ENCODE measurements around the gene GRXCR2.

GRXCR2 gene

GRCh38 chr5:145855763-145856267, 17.0 kb downstream of the GRXCR2 start:
- TF ChIP-seq, protein P1, sequence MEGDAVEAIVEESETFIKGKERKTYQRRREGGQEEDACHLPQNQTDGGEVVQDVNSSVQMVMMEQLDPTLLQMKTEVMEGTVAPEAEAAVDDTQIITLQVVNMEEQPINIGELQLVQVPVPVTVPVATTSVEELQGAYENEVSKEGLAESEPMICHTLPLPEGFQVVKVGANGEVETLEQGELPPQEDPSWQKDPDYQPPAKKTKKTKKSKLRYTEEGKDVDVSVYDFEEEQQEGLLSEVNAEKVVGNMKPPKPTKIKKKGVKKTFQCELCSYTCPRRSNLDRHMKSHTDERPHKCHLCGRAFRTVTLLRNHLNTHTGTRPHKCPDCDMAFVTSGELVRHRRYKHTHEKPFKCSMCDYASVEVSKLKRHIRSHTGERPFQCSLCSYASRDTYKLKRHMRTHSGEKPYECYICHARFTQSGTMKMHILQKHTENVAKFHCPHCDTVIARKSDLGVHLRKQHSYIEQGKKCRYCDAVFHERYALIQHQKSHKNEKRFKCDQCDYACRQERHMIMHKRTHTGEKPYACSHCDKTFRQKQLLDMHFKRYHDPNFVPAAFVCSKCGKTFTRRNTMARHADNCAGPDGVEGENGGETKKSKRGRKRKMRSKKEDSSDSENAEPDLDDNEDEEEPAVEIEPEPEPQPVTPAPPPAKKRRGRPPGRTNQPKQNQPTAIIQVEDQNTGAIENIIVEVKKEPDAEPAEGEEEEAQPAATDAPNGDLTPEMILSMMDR (IDR thresholded peaks at IDR 0.05; ENCODE audit: insufficient read depth, low read length, poor library complexity, severe bottlenecking): no peak
- H3K4me3 ChIP-seq (replicated peaks; ENCODE audit: low read depth, low read length): no peak overlapping the region
- no peak for DNase-seq (ENCODE audit: extremely low read depth, insufficient read length)
- no peaks in the 10 kb centered on the region; the same call in 1 of the 2 replicates for H3K27me3 ChIP-seq (replicated peaks; ENCODE audit: control insufficient read depth, insufficient read depth, low read length)
- no peaks in the 10 kb centered on the region for H3K36me3 ChIP-seq (ENCODE audit: control insufficient read depth, insufficient read depth, low read length)

DNA sequence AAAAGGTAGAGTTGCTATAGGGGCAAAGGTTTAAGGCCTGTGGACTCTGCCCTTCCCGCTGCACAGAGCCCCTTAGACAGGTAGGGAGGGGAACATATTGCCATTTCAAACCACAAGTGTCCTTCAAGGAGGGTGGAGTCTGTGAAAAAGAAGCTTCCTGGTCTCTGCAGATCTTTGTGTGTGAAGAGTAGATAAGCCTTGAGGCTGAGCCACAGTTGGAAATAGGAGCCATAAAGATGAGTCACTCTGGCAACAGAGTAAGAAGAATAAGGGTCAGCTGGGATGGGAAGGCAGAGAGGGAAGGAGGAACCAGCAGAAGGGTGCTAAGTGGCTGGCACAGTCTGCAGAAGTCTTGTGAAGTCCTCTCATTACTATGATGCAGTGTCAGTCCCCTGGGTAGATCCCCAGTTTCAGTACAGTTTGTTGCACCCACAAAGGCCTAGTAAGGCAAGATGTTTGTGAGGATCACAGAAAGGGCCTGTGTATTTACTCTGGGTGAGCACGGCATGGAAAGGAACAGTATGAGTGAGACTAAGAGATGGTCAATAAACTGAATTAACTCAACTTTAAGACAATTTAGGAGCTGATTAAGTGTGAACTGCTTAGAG, 18.1 kb downstream of the GRXCR2 start:
- Histone ChIP-seq H3K27me3 (replicated peaks; ENCODE audit: control insufficient read depth, insufficient read depth, low read length) (no peaks in the 10 kb centered on the region; the same call in 1 of the 2 replicates), H3K36me3 (ENCODE audit: control insufficient read depth, insufficient read depth, low read length) (no peaks in the 10 kb centered on the region), H3K4me3 (replicated peaks; ENCODE audit: low read depth, low read length) (no peak overlapping the region)
- TF ChIP-seq, protein P1 (IDR thresholded peaks at IDR 0.05; ENCODE audit: insufficient read depth, low read length, poor library complexity, severe bottlenecking): no peak
- no peak for DNase-seq (ENCODE audit: extremely low read depth, insufficient read length)

- H3K4me3 ChIP-seq (replicated peaks; ENCODE audit: low read depth, low read length): no peak overlapping the region
- TF ChIP-seq, protein P1 (IDR thresholded peaks at IDR 0.05; ENCODE audit: insufficient read depth, low read length, poor library complexity, severe bottlenecking): no peak
- no peaks in the 10 kb centered on the region for H3K36me3 ChIP-seq (ENCODE audit: control insufficient read depth, insufficient read depth, low read length)
- H3K27me3 ChIP-seq (replicated peaks; ENCODE audit: control insufficient read depth, insufficient read depth, low read length): no peaks in the 10 kb centered on the region; the same call in 1 of the 2 replicates
- no peak for DNase-seq (ENCODE audit: extremely low read depth, insufficient read length)
Measured at GRCh38 chr5:145853781-145854376, 18.9 kb downstream of the GRXCR2 start.

DNA sequence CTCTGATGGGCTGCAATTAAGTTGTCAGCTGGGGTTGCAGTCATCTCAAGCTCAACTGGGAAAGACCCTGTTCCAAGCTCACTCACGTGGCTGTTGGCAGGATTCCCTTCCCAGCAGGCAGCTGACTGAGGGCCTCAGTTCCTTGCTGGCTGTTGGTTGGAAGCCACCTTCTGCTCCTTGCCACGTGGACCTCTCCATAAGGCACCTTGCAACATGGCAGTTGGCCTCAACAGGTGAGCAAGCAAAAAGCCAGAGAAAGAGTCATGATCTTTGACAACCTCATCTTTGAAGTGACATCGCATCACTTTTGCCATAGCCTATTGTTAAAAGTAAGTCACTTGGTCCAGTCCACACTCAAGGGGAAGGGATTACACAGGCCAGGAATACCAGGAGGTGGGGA, 19.8 kb downstream of the GRXCR2 start:
- no peaks in the 10 kb centered on the region; the same call in 1 of the 2 replicates for H3K27me3 ChIP-seq (replicated peaks; ENCODE audit: control insufficient read depth, insufficient read depth, low read length)
- DNase-seq (ENCODE audit: extremely low read depth, insufficient read length): no peak
- TF ChIP-seq, protein P1 (IDR thresholded peaks at IDR 0.05; ENCODE audit: insufficient read depth, low read length, poor library complexity, severe bottlenecking): no peak
- H3K4me3 ChIP-seq (replicated peaks; ENCODE audit: low read depth, low read length): no peak overlapping the region
- no peaks in the 10 kb centered on the region for H3K36me3 ChIP-seq (ENCODE audit: control insufficient read depth, insufficient read depth, low read length)

DNA sequence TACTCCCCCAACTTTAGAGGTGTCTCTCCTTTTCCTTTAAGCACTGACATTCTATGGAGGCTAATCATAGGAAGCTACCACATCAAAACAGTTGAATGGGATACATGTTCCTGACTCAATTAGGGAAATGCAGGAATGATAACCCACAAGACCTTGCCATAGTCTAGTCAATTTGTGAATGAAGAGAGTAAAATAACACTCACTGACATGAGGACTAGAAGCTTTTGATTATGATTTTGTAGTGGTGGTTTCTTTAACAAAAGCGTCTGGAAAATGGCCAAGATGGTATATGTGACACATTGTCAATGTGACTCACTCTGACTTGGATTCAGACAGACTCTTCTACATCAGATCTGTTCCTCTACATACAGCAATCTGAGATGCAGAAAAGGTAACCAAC, 24.0 kb downstream of the GRXCR2 start:
- no peaks in the 10 kb centered on the region for H3K27me3 ChIP-seq (replicated peaks; ENCODE audit: control insufficient read depth, insufficient read depth, low read length)
- H3K4me3 ChIP-seq (replicated peaks; ENCODE audit: low read depth, low read length): no peak overlapping the region
- H3K36me3 ChIP-seq (ENCODE audit: control insufficient read depth, insufficient read depth, low read length): no peaks in the 10 kb centered on the region
- no peak for DNase-seq (ENCODE audit: extremely low read depth, insufficient read length)
- TF ChIP-seq, protein P1 (IDR thresholded peaks at IDR 0.05; ENCODE audit: insufficient read depth, low read length, poor library complexity, severe bottlenecking): no peak
